Activated CD4-positive, alpha-beta T cell treated with anti-CD3 and anti-CD28 coated beads for 48 hours (primary cell): ENCODE results near the gene WDR81.
"Not testable (repeated sequence)": the region's sequence is repeated elsewhere in the genome, so short reads cannot be mapped to it uniquely, and the experiment has no call there.

Experiments
- DNase-seq: peaks from one replicate; pipeline ENCODE4 v3.0.0-alpha.2; 2020

The WDR81 gene

GRCh38 chr17:1724351-1724868, at the start of gene WDR81:
Gene WDR81 (plus strand): TSS chr17:1724704. CDS start chr17:1724960, 256 bp downstream.
- peak; percentile 92 for DNase-seq

GRCh38 chr17:1676401-1676800, 48.1 kb upstream of the WDR81 start:
- DNase-seq = no peak

GRCh38 chr17:1683459-1683858, 41.0 kb upstream of the WDR81 start:
- no peak for DNase-seq

GRCh38 chr17:1684378-1685189, 39.9 kb upstream of the WDR81 start, which contains the start of gene PRPF8:
Gene PRPF8 (minus strand): TSS chr17:1684867. CDS start chr17:1684571, 296 bp downstream.
- peak; percentile 99 for DNase-seq

GRCh38 chr17:1686086-1686485, 38.4 kb upstream of the WDR81 start:
- no peak for DNase-seq

GRCh38 chr17:1688405-1688804, 36.1 kb upstream of the WDR81 start:
- DNase-seq = not testable (repeated sequence)

- no peak for DNase-seq
Observed at GRCh38 chr17:1690544-1691221, 33.8 kb upstream of the WDR81 start.

- no peak for DNase-seq
Observed at GRCh38 chr17:1693339-1693738, 31.2 kb upstream of the WDR81 start.

- DNase-seq = no peak
Observed at GRCh38 chr17:1695365-1695764, 29.1 kb upstream of the WDR81 start.

- no peak for DNase-seq
Observed at GRCh38 chr17:1697681-1698080, 26.8 kb upstream of the WDR81 start.

- not testable (repeated sequence) for DNase-seq
Observed at GRCh38 chr17:1699891-1700290, 24.6 kb upstream of the WDR81 start.

- no peak for DNase-seq
Observed at GRCh38 chr17:1703063-1703462, 21.4 kb upstream of the WDR81 start.

GRCh38 chr17:1705004-1705403, 19.5 kb upstream of the WDR81 start:
- no peak for DNase-seq

- no peak for DNase-seq
Observed at GRCh38 chr17:1707107-1707506, 17.4 kb upstream of the WDR81 start.

GRCh38 chr17:1708791-1709346, 15.6 kb upstream of the WDR81 start:
- DNase-seq = not testable (repeated sequence)

- DNase-seq = no peak
Observed at GRCh38 chr17:1709403-1709951, 15.0 kb upstream of the WDR81 start.

- no peak for DNase-seq
Observed at GRCh38 chr17:1709971-1710806, 14.3 kb upstream of the WDR81 start, which contains the start of gene TLCD2. Gene TLCD2 (minus strand): TSS chr17:1710377. CDS start chr17:1710242, 135 bp downstream.

GRCh38 chr17:1710807-1711553, 13.5 kb upstream of the WDR81 start:
- no peak for DNase-seq

GRCh38 chr17:1711804-1712203, 12.7 kb upstream of the WDR81 start:
- DNase-seq = no peak

GRCh38 chr17:1712271-1712670, 12.2 kb upstream of the WDR81 start:
- no peak for DNase-seq

- no peak for DNase-seq
Observed at GRCh38 chr17:1713160-1713877, 11.2 kb upstream of the WDR81 start.
